NCI-H1930 (cell line): ENCODE data around the gene BTN2A1.

ENCODE experiments used
- DNase-seq, 2 experiments: peaks; one replicate each; lab custom pipeline; 2025; lab: John Stamatoyannopoulos, UW

BTN2A1 gene

DNA sequence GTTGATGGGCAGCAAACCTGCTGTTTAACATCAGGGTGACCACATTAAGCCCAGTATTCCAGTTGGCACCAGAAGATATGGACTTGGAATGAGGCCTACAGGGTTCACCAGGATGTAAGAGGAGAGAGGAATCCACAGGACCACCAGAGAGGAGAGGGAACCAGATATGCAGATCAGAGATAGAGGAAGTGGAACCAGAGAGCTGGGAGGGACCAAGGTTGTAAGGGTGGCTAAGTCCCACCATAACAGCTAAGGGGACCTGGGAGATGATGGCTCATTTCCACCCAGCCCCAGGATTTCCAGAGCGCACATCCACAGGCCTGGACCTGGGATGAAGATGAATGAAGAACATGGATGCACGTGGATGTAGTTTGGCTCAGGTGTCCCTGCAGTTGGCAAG is 11.1 kb downstream of the BTN2A1 start:
- no peak for DNase-seq

DNA sequence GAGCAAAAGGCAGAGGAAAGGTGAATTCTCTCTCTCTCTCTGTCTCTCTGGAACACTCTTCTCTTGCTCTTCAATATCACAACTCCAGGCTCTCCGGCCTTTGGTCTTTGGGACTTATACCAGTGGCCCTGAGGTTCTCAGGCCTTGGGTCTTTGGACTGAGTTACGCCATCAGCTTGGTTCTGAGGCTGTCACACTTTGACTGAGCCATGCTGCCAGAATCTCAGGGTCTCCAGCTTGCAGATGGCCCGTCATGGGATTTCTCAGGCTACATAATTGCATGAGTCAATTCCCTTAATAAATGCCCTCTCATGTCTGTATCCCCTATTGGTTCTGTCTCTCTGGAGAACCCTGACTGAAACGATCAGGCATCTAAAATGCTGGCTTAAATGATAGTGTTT is 12.9 kb downstream of the BTN2A1 start:
- no peak for DNase-seq

DNA sequence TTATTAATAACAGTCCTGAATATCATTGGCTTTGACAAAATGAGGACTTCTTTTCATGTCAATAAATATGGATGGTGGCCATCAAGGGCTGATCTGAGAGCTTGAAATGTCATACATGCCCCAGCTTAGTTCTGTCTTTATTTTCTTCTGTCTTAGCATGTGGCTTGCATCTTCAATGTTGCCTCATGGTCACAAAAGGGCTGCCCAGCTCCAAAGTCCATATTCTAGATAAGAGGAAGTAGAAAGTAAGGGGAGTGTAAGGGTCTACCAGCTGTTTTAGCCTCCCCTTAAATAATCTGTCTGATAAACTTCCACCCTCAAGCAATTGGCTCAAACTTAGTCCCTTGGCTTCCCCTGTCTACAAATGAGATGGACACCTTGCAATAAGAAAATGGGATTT is 14.2 kb downstream of the BTN2A1 start:
- no peak for DNase-seq

DNA sequence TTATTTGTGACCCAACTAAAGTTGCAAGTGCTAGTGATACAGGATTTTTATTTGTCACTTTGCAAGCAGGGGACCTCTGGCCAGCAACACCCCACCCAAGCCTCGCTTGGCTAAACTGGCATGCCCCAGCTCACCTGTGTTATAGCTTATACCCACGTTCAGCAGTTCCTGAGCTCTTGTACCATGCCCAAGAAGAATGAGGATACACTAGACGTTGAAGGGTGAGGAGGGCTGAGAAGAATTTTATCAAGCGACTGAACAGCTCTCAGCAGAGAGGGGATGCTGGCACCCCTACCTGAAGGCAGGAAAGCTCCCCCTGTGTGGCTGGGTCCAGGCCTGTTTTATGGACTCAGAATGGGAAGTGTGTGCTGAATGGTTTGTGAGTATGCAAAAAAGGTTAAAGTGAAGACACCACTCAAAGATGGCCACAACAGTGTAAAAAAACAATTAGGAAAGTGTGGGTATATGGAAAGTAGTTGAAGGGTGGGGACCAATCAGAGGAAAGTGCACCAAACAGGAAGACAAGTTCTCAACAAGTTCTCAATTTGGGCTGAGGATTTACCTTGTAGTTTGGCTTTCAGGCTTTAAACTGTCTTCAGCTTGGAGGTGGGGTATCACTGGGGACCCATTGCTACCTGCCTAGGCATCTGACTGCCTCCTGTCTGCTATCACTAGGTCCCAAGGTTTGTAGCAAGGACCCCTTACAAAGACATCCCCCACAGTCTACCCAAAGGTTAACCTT is 15.0 kb downstream of the BTN2A1 start:
- DNase-seq: no peak

DNA sequence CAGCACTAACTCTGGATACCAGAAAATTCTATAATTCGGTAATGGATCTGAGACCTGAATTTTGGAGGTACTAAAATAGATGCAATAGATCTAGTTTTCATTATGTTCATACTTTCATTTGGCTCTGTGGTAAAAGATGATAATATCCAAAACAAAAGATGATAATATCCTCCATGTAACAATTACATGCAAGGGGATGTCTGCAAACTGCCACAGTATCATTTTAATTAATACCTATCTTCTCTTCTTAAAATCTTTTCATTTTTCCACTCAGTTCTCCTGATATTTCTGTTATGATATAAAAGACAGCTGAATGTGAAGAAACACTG is 15.6 kb downstream of the BTN2A1 start:
- no peak for DNase-seq

GRCh38 chr6:26473758-26474438 is 16.1 kb downstream of the BTN2A1 start:
- DNase-seq: peak in 1 of 2 experiments; percentile 43

GRCh38 chr6:26474439-26474881 is 16.7 kb downstream of the BTN2A1 start:
- no peak for DNase-seq

DNA sequence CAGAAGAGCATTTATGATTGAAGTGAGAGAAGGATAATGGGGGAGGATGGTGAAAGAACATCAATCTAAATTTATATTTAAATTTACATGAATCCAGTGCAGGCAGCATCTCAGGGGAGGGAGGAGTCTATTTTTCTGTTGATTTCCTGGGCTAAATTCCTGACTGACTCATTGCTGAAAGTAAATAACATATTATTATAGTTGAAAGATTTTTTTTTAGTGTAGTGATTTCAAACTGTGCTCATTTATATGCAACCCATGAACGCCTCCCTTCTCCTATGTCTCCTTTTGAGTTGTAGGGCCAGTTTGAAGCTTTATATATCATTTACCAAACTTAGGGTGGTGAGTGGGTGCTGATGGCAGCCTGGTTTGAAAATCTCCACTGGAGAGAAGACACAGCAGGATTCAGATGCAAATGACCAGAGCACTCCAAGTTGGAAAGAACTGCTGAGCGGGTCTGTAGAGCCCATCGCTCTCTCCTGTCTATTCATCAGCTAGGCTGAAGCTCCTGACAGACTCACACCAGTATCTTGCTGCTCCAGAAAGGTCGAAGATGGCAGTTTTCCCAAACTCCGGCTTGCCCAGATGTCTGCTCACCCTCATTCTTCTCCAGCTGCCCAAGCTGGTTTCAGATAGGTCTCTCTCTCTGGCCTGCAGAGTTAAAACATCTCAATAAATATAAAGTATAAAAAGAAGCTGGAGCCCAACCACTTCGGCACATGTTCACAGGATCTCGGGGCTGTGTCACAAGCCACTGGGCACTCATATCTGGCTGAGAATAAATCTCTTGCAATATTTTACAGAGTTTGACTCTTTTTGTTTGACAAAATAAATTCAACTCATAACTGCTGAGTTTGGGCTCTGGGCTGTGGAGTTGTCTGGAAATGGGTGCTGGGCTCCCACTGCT is 18.3 kb downstream of the BTN2A1 start:
- DNase-seq: no peak

- DNase-seq: no peak
Measured at GRCh38 chr6:26476896-26477295, 19.1 kb downstream of the BTN2A1 start.

- no peak for DNase-seq
Measured at GRCh38 chr6:26477426-26477825, 19.7 kb downstream of the BTN2A1 start.

DNA sequence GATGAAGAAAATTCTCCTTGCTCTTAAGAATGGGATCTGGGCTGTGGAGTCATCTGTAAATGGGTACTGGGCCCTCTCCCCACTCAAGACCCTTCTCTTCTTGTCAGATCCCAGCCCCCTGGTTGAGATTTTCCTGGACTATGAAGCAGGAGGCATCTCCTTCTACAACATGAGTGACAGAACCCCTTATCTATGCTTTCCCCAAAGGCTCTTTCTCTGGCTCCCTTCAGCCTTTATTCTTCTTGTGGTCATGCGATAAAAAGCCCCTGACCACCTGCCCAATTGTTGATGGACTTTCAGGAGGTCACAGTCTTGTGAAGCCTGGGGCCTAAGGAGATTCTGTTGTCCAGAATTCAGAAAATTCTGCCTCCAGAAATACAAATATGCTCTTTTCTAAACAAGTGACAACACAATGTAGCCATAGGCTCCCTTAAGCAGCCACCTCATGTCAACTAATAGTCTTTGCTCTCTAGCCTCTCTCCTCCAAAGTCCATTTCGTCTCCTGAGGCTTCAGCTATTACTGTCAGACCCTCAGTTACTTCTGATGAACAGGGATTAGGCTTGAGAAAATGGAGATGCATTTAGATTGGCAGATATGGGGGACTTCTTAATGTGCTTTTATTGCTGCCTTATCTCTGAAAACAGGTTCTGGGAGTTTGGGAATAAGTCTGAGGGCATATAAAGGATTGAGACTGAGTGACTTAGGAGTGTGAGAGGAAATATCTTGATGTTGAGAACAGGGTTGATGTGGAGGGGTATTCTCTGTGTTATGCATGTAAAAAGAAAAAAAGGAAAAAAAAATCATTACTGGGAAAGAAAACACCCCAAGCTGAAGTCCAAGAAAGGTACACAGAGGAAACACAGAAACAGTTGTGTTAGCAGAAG is 20.6 kb downstream of the BTN2A1 start:
- no peak for DNase-seq

DNA sequence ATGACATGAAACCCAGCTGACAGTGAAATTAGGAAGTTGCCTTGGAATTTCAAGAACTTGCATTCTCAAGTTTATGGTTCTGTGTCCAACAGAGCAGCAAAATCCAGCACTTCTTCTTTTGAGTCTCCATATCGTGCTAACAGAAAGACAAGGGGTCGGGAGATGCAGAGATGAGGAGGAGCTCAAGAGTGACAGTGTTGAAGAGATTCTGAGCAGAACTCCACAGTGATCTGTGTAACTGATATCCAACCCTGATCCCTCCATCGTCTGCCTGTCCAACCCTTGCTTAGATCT is 21.2 kb downstream of the BTN2A1 start:
- DNase-seq: no peak

GRCh38 chr6:26482338-26482737 is 24.6 kb downstream of the BTN2A1 start:
- DNase-seq: no peak

- DNase-seq: no peak
Measured at GRCh38 chr6:26483727-26484126, 26.0 kb downstream of the BTN2A1 start.

DNA sequence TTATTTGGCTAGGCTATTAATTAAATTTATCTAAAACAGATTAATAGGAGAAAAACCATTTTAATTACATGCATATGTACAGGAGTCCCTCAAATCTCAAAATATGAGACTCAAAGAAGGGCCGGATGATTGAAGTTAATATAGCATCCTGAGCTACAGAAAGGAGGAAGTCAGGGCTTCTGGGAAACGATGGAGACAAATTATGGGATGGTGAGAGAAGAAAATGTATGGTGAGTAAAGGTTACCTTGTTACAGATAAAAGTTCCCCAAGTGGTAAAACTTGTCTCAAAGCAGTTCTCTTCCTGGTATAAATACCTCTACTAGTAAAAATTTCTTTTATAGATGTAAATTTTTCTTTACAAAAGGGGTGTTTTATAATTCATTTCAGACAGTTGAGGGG is 26.4 kb downstream of the BTN2A1 start:
- DNase-seq: no peak

- no peak for DNase-seq
Measured at GRCh38 chr6:26485112-26485780, 27.5 kb downstream of the BTN2A1 start.

GRCh38 chr6:26486358-26486757 is 28.6 kb downstream of the BTN2A1 start:
- no peak for DNase-seq

DNA sequence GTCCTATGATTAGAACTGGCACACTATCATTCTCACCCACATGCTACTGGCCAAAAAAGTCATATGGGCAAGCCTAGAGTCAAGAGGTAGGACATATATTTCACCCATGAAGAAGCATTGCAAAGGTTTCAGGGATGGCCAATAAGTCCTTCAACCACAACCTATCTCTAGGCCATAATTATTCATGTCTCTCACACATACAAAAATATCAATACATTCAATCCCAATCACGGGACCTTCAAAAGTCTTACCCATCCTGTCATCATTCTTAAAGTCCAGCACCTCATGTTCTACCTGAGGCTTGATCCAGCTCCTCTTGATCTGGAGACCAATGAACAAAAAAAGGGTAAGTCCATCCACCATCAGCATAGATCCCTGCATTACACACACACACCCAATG is 29.7 kb downstream of the BTN2A1 start:
- no peak for DNase-seq

DNA sequence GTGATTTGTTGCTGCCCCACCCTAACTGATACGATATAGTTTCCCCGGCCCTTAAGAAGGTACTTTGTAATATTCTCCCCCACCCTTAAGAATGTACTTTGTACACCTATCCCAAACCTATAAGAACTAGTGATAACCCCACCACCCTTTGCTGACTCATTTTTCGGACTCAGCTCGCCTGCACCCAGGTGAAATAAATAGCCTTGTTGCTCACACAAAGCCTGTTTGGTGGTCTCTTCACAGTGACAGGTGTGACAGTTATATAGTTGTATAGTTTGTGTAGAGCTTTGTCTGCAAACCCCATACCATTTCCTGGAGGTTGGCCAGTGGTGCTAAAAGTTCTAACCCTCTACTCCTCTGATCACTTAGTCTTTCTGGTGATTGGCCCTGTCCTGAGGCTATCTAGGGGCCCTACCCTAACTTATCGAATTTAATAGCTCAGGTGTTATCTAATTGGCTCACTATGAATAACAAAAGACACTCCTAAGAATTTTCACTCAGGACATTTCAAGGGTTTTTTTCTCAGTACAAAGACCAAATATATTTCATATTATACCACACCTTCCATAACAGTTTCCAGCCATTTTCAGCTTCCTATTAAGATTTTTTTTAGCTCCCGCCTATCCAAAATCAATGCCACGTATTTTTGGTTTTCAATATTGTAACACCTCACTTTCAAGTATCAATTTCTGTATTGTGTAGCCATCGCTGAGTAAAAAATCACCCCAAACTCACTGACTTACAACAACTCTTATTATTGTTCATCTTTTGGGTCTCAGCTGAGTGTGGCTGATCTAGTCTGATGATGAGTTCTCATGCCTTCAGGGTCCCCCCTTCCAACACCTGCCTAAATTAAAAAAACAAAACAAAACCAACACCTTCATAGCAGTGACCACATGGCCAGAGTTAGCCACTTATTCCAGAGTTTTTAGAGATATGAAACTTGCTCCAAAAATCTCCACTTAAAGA is 32.5 kb downstream of the BTN2A1 start:
- no peak for DNase-seq

GRCh38 chr6:26491604-26492003 is 33.8 kb downstream of the BTN2A1 start:
- no peak for DNase-seq
